GM21576 (cell line): ENCODE results near the gene ABCC2.
"Not testable (repeated sequence)": the region's sequence is repeated elsewhere in the genome, so short reads cannot be mapped to it uniquely, and the experiment has no call there.

Experiments used
- ATAC-seq: cut with Tn5 transposase; IDR thresholded peaks from one replicate; pipeline ENCODE4 v1.9.1; 2021; ENCODE audit warnings: mild to moderate bottlenecking, moderate library complexity; ENCODE audit not compliant: unreplicated experiment

ABCC2 gene

GRCh38 chr10:99888622-99889021 lies 106.2 kb downstream of the ABCC2 start:
- ATAC-seq: no peak

GRCh38 chr10:99894613-99895012 lies 112.2 kb downstream of the ABCC2 start:
- ATAC-seq: no peak

GRCh38 chr10:99895066-99895465 lies 112.6 kb downstream of the ABCC2 start:
- ATAC-seq: not testable (repeated sequence)

- ATAC-seq: no peak
Observed at GRCh38 chr10:99895867-99896266, 113.4 kb downstream of the ABCC2 start.
